ENCODE data around the gene RPS6KB2.
A peak's percentile ranks its signal among the peaks of the same experiment; 100 is the strongest.
"Not testable (repeated sequence)": the region's sequence is repeated elsewhere in the genome, so short reads cannot be mapped to it uniquely, and the experiment has no call there.

Gene RPS6KB2

GRCh38 chr11:67401495-67402191 lies 26.7 kb upstream of the RPS6KB2 start, which contains the start of gene PPP1CA:
Gene PPP1CA (minus strand): TSS chr11:67401858. CDS start chr11:67401782, 76 bp downstream.
- H3K4me3 ChIP-seq (ENCODE audit: low read depth, low read length) = peak within 1 kb of the TSS; percentile 96
- in situ Hi-C loops (cut with HindIII; ENCODE audit: low sequenced_read_pairs) = no loop called here
- peak; percentile 15 for TF ChIP-seq CTCF (IDR thresholded peaks at IDR 0.05; ENCODE audit: low read depth, low read length)
- DNase-seq (ENCODE audit: low read depth, low spot score) = peak; percentile 87

GRCh38 chr11:67402192-67402839 lies 26.0 kb upstream of the RPS6KB2 start:
- DNase-seq (ENCODE audit: low read depth, low spot score); in situ Hi-C loops (cut with HindIII; ENCODE audit: low sequenced_read_pairs): not testable (repeated sequence)
- H3K4me3 ChIP-seq (ENCODE audit: low read depth, low read length) = peak overlapping the region; percentile 37

GRCh38 chr11:67403085-67403484 lies 25.2 kb upstream of the RPS6KB2 start:
- H3K4me3 ChIP-seq (ENCODE audit: low read depth, low read length); DNase-seq (ENCODE audit: low read depth, low spot score); in situ Hi-C loops (cut with HindIII; ENCODE audit: low sequenced_read_pairs): not testable (repeated sequence)

GRCh38 chr11:67404515-67405195 lies 23.6 kb upstream of the RPS6KB2 start:
- H3K4me3 ChIP-seq (ENCODE audit: low read depth, low read length) = no peak overlapping the region
- in situ Hi-C loops (cut with HindIII; ENCODE audit: low sequenced_read_pairs) = no loop called here
- TF ChIP-seq CTCF (IDR thresholded peaks at IDR 0.05; ENCODE audit: low read depth, low read length) = no peak
- no peak for DNase-seq (ENCODE audit: low read depth, low spot score)

- in situ Hi-C loops (cut with HindIII; ENCODE audit: low sequenced_read_pairs) = no loop called here
- no peak for DNase-seq (ENCODE audit: low read depth, low spot score)
- no peak for TF ChIP-seq CTCF (IDR thresholded peaks at IDR 0.05; ENCODE audit: low read depth, low read length)
- no peak overlapping the region for H3K4me3 ChIP-seq (ENCODE audit: low read depth, low read length)
These were observed 23.1 kb upstream of the RPS6KB2 start for GRCh38 chr11:67405196-67405567.

GRCh38 chr11:67405688-67406339 lies 22.5 kb upstream of the RPS6KB2 start:
- DNase-seq (ENCODE audit: low read depth, low spot score) = no peak
- H3K4me3 ChIP-seq (ENCODE audit: low read depth, low read length) = no peak overlapping the region
- TF ChIP-seq CTCF (IDR thresholded peaks at IDR 0.05; ENCODE audit: low read depth, low read length) = no peak
- in situ Hi-C loops (cut with HindIII; ENCODE audit: low sequenced_read_pairs) = no loop called here

GRCh38 chr11:67406420-67406968 lies 21.8 kb upstream of the RPS6KB2 start:
- no peak overlapping the region for H3K4me3 ChIP-seq (ENCODE audit: low read depth, low read length)
- no peak for DNase-seq (ENCODE audit: low read depth, low spot score)
- TF ChIP-seq CTCF (IDR thresholded peaks at IDR 0.05; ENCODE audit: low read depth, low read length) = no peak
- in situ Hi-C loops (cut with HindIII; ENCODE audit: low sequenced_read_pairs) = no loop called here
